Muscle layer of colon (tissue), 2 donors: ENCODE measurements around the gene MAP2.

Source experiments
- H3K27ac ChIP-seq: one replicate; pipeline ENCODE4 v1.7.0; 2013; ENCODE audit warnings: low read depth, mild to moderate bottlenecking, low read length, moderate library complexity
- H3K27me3 ChIP-seq, 2 donors: one replicate each; pipeline ENCODE4 v1.7.0; 2013; ENCODE audit warnings: low read length in 2 of 2, mild to moderate bottlenecking in 2 of 2; ENCODE audit not compliant: insufficient read depth in 2 of 2, control insufficient read depth in 1 of 2
- H3K36me3 ChIP-seq: one replicate; pipeline ENCODE4 v1.7.0; 2013; ENCODE audit warnings: mild to moderate bottlenecking, low read length; ENCODE audit not compliant: insufficient read depth
- H3K4me1 ChIP-seq: one replicate; pipeline ENCODE4 v1.7.0; 2013; ENCODE audit warnings: mild to moderate bottlenecking, low read length; ENCODE audit not compliant: insufficient read depth
- H3K4me3 ChIP-seq, 2 donors: one replicate each; pipeline ENCODE4 v1.7.0; 2013; ENCODE audit warnings: low read length in 2 of 2, low read depth in 1 of 2, mild to moderate bottlenecking in 1 of 2, moderate library complexity in 1 of 2
- H3K9ac ChIP-seq: one replicate; pipeline ENCODE4 v1.7.0; 2013; ENCODE audit warnings: low read length
- H3K9me3 ChIP-seq: one replicate; pipeline ENCODE4 v1.7.0; 2013; ENCODE audit warnings: mild to moderate bottlenecking, low read length
- donor health status: abdominal sarcoma.
- donor health status: Adenocarcinoma of cecum.

Gene MAP2

DNA sequence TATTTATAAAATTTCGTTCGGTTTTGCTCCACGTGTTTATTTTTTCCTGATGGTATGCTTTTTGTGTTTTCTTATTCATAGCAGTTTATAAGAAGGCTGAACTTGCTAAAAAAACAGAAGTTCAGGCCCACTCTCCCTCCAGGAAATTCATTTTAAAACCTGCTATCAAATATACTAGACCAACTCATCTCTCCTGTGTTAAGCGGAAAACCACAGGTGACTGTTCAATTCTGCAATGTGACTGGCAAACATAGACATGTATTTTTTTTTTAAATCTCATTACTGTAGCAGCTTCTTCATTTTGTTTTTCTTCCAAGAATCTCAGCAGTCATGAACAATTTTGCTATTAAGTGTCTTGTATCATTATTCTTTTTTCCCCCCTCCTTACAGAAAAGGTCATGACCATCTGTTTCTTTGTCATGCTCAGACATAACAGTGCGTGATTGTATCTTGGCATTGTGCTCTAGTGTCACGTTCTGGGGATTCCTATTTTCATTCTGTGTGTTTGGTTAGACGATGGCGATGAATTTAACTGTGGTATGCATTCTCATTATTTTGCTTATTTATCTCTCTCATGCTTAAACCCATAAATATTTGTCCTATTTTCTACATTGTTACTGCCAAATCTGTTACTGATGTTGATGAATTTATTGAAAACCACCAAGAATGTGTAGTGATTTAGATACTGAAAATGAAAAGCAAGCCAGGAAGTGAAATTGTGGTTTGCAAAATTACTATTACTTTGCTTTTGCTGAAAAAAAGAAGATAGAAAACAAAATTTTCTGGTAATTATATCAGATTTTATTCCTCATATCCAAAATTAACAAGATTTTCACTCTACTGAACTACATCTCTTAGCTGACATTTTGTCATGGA lies 273.2 kb downstream of the MAP2 start:
- no peak overlapping the region for H3K27ac ChIP-seq
- no peak overlapping the region for H3K9ac ChIP-seq
- H3K4me3 ChIP-seq: no peak overlapping the region
- H3K9me3 ChIP-seq: no peaks in the 10 kb centered on the region
- no peaks in the 10 kb centered on the region for H3K27me3 ChIP-seq
- H3K4me1 ChIP-seq: no peaks in the 10 kb centered on the region
- H3K36me3 ChIP-seq: no peaks in the 10 kb centered on the region

DNA sequence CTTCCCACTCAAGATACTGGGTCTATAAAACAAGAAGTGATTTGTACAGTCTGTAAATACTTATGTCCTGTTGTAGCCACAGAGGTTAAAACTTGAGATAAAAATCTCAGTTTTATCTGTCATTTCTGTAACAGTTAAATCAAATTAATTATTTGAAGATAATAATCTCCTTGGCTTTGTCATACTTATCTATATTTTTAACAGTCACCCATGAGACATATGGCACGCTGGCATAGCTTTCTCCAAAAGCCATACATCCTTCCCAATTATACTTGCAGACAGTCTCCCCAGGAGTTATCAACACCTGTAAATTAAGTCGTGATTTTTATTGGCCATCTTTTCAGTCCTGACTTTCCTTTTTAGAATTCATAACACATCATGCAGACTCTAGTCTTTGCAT lies 278.9 kb downstream of the MAP2 start:
- no peak overlapping the region for H3K4me3 ChIP-seq
- H3K4me1 ChIP-seq: no peaks in the 10 kb centered on the region
- no peak overlapping the region for H3K9ac ChIP-seq
- no peaks in the 10 kb centered on the region for H3K36me3 ChIP-seq
- H3K27ac ChIP-seq: no peak overlapping the region
- H3K9me3 ChIP-seq: no peaks in the 10 kb centered on the region
- H3K27me3 ChIP-seq: no peaks in the 10 kb centered on the region

DNA sequence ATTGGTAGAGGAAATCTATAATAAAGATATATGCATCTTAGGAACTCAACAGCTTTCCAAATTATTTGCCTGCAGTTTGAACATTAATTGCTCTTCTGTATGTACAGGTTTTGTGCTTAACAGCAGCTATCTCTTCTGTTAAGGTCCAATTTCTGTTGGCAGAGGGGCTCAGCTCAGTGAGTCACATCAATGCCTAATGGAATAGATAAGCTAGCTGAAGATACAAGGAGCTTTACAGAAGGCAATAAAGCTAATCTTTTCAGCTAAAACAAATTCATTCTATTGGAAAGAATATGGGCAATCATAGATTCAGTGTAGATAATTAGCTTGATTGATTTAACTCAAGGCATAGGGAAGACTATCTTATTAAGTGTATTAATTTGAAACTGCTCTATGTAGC lies 289.4 kb downstream of the MAP2 start:
- Histone ChIP-seq H3K4me3 (no peak overlapping the region), H3K9ac (no peak overlapping the region)

DNA sequence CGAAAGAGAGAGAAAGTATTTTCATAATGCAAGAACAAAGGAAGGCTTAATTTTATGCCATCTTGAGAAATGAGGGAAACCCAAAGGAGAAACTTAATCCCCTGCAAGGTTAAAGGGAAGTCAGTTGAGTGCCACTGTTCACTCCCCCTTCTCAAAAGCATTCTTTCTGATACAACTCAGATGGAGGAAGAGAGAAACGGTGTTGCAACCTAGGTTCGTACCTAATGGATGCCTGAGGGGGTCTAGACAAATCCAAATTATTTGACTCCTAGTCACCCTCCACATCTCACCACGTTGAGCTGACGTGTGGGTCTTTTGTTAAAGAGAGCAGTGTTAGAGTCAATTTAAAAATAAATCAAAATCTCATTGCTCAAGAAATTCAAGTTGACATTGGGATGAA lies 295.2 kb downstream of the MAP2 start:
- no peaks in the 10 kb centered on the region for H3K36me3 ChIP-seq
- H3K4me3 ChIP-seq: no peak overlapping the region
- H3K9me3 ChIP-seq: no peaks in the 10 kb centered on the region
- no peak overlapping the region for H3K9ac ChIP-seq
- no peaks in the 10 kb centered on the region for H3K27me3 ChIP-seq
- H3K27ac ChIP-seq: no peak overlapping the region
- no peaks in the 10 kb centered on the region for H3K4me1 ChIP-seq

More for the DNA sequence above, 289.4 kb downstream of the MAP2 start:
- H3K27ac ChIP-seq: no peak overlapping the region
- H3K4me1 ChIP-seq: no peaks in the 10 kb centered on the region
- H3K27me3 ChIP-seq: no peaks in the 10 kb centered on the region
- H3K36me3 ChIP-seq: no peaks in the 10 kb centered on the region
- H3K9me3 ChIP-seq: no peaks in the 10 kb centered on the region

DNA sequence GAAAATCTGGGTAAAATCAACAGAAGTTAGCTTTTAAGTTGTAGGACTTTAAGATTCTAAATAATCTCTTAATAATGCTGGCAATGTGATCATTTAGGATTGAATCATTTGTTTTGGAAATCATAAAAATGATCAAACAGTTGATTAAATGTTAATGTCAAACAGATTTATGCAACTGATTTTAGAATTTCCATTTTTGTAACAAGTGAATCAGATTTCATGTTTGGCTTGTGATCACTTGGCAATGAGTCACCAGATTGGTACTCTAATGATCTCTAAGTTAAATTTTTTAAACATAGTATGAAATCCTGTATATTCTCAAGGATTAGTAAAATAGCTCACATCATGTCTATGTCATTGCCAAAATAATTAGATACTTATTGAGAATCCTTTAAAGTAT lies 297.6 kb downstream of the MAP2 start:
- no peaks in the 10 kb centered on the region for H3K27me3 ChIP-seq
- no peaks in the 10 kb centered on the region for H3K9me3 ChIP-seq
- no peaks in the 10 kb centered on the region for H3K36me3 ChIP-seq
- H3K4me1 ChIP-seq: no peaks in the 10 kb centered on the region
- no peak overlapping the region for H3K4me3 ChIP-seq
- no peak overlapping the region for H3K9ac ChIP-seq
- no peak overlapping the region for H3K27ac ChIP-seq

DNA sequence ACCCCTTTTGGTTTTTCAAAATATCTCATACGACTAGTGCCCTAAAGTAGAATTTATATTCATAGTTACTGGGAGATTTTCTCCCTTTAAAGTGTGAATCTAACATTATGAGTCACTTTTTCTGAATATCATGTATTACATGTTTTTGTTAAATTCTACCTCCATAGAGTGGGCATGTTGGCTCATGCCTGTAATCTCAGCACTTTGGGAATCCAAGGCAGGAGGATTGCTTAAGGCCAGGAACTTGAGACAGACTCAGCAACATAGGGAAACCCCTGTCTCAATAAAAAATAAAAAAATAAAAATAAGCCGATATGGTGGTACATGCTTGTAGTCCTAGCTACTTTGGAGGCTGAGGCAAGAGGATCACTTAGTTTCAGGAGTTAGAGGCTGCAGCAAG lies 302.5 kb downstream of the MAP2 start:
- Histone ChIP-seq H3K9me3 (no peaks in the 10 kb centered on the region), H3K36me3 (no peaks in the 10 kb centered on the region), H3K27me3 (no peaks in the 10 kb centered on the region), H3K4me1 (no peaks in the 10 kb centered on the region), H3K4me3 (no peak overlapping the region), H3K27ac (no peak overlapping the region), H3K9ac (no peak overlapping the region)

DNA sequence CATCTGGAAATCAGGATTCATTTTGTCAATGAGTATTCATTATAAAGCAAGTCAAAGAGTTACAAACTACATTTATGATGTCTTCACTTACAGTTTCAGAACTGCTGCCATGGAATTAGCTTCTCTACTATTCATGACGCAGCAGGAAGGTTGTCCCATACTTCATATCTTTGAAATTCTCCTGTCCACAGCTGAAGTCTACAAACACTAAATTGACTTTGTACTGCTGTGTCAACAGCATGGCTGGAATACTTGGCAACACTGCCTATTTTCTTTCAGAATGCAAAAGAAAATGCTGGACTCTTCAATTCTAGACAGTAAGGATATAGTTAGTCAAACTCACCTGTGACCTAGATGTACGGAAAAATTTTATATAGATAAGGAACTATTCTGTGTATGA lies 303.2 kb downstream of the MAP2 start:
- H3K27me3 ChIP-seq: no peaks in the 10 kb centered on the region
- H3K36me3 ChIP-seq: no peaks in the 10 kb centered on the region
- no peak overlapping the region for H3K4me3 ChIP-seq
- no peak overlapping the region for H3K9ac ChIP-seq
- no peaks in the 10 kb centered on the region for H3K4me1 ChIP-seq
- H3K27ac ChIP-seq: no peak overlapping the region
- no peaks in the 10 kb centered on the region for H3K9me3 ChIP-seq

DNA sequence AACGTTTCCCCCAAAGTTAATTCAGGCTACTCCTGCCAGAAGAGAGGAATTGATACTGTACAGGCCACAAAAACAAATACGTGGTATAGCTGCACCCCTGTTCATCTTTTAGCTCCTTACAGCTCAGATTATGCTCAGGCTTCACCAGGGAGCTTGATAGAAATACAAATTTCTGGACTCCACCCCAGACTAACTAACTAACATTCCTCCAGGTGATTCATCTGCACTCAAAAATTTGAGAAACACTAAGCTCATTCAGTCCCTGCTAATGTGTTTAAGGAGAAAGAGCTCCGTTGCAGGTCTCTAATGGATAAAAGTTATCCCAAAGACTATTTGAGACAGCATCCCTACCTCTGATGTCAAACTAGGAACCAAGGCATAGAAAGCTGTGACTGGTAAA lies 311.0 kb downstream of the MAP2 start:
- no peak overlapping the region for H3K9ac ChIP-seq
- H3K27me3 ChIP-seq: no peaks in the 10 kb centered on the region
- H3K4me1 ChIP-seq: no peaks in the 10 kb centered on the region
- no peaks in the 10 kb centered on the region for H3K9me3 ChIP-seq
- H3K36me3 ChIP-seq: no peaks in the 10 kb centered on the region
- no peak overlapping the region for H3K4me3 ChIP-seq
- no peak overlapping the region for H3K27ac ChIP-seq

DNA sequence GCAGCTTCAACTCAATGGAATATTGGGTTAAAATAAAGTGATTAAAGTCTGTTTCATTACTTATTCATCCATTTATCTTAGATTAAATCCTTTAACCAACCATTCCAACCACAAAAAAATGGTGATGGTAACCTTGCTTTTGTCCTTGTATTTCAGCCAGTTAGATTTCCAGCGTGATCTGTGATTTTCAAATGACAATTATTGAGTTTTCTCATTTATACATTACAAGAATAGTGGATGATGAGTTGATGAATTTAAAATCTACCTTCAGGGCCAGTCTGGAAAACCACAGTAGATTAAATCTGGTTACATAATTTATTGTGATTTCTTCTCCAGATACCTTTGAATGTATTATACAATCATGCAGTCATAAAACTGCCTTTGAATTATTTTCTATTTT lies 318.1 kb downstream of the MAP2 start:
- no peak overlapping the region for H3K27ac ChIP-seq
- no peaks in the 10 kb centered on the region for H3K27me3 ChIP-seq
- no peaks in the 10 kb centered on the region for H3K4me1 ChIP-seq
- H3K9me3 ChIP-seq: no peaks in the 10 kb centered on the region
- no peak overlapping the region for H3K9ac ChIP-seq
- no peak overlapping the region for H3K4me3 ChIP-seq
- no peaks in the 10 kb centered on the region for H3K36me3 ChIP-seq

DNA sequence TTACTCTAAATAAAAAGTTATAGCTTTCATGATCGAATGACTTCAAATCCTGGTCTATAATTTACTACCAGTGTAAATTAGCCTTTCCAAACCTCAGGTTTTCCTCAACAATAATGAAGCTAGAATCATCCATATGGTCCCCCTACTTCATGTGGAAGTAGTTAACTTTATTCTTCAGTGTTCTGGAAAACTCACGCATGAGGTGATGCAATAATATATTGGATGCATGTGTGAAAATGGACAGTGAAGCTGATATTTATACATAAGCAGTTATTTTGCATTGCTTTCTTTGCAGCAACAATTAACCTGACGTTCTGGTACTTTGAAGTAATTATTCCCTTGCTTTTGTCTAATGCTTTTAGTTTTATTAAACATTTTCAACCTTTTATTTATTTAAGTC lies 329.2 kb downstream of the MAP2 start:
- Histone ChIP-seq H3K4me3 (no peak overlapping the region), H3K9ac (no peak overlapping the region), H3K36me3 (no peaks in the 10 kb centered on the region), H3K4me1 (no peaks in the 10 kb centered on the region), H3K27me3 (no peaks in the 10 kb centered on the region), H3K9me3 (no peaks in the 10 kb centered on the region), H3K27ac (no peak overlapping the region)

DNA sequence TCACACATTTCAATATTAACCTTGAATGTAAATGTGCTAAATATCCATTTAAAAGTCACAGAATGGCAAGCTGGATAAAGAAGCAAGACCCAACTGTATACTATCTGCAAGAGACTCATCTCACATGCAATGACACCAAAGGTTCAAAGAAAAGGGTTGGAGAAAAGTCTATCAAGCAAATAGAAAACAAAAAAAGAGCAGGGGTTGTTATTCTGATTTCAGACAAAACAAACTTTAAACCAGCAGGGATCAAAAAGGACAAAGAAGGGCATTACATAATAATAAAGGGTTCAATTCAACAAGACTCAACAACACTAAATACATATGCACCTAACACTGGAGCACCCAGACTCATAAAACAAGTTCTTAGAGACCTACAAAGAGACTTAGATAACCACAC lies 333.3 kb downstream of the MAP2 start:
- Histone ChIP-seq H3K9me3 (no peaks in the 10 kb centered on the region), H3K27ac (no peak overlapping the region), H3K9ac (no peak overlapping the region), H3K36me3 (no peaks in the 10 kb centered on the region), H3K4me1 (no peaks in the 10 kb centered on the region), H3K27me3 (no peaks in the 10 kb centered on the region), H3K4me3 (no peak overlapping the region)

DNA sequence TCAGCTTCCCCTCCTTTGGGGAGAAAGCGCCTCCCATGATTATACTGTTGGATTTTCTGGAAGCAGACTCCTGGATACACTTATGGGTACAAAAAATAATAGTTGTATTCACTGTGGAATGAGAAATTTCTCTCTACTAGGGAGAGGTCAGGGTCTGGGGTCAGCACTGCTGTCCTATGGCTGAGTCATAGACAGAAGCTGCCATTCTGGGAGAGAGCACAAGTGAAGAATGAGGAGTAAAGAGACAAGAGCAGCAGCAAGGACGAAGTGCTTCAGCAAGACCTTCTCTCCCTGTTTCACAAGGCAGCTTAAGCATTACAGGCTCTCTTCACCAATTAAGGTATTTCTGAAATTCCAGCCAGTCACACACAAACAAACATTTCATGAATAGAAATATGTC lies 337.7 kb downstream of the MAP2 start:
- H3K4me1 ChIP-seq: no peaks in the 10 kb centered on the region
- H3K36me3 ChIP-seq: no peaks in the 10 kb centered on the region
- H3K9me3 ChIP-seq: no peaks in the 10 kb centered on the region
- no peaks in the 10 kb centered on the region for H3K27me3 ChIP-seq
- H3K4me3 ChIP-seq: no peak overlapping the region
- H3K9ac ChIP-seq: no peak overlapping the region
- H3K27ac ChIP-seq: no peak overlapping the region
